ENCODE results near the gene SOCS1. TPM values are rescaled to one million over a fixed set of nuclear protein-coding genes. Genes with fewer than 3 reads are reported as not detected.

SOCS1 gene
- total RNA-seq, 1 donor from 2014 or later: 11.7 TPM

GRCh38 chr16:11277607-11278337 is 21.8 kb upstream of the SOCS1 start:
- no peak for TF ChIP-seq CTCF (IDR thresholded peaks at IDR 0.05; ENCODE audit: unreplicated experiment)
- Mint-ChIP-seq H3K4me3 (no peak overlapping the region), H3K27ac (no peak overlapping the region), H3K27me3 (ENCODE audit: low read depth) (no peaks in the 10 kb centered on the region), H3K4me1 (peaks cover 14% of the 10 kb centered on the region), H3K36me3 (no peaks in the 10 kb centered on the region), H3K9me3 (no peaks in the 10 kb centered on the region)
- no peak for DNase-seq (ENCODE audit: low spot score in 2 of 2, unreplicated experiment in 2 of 2)

- no peak overlapping the region for H3K4me3 Mint-ChIP-seq
- peaks cover 16% of the 10 kb centered on the region for H3K4me1 Mint-ChIP-seq
- H3K9me3 Mint-ChIP-seq: no peaks in the 10 kb centered on the region
- TF ChIP-seq CTCF (IDR thresholded peaks at IDR 0.05; ENCODE audit: unreplicated experiment): no peak
- H3K36me3 Mint-ChIP-seq: no peaks in the 10 kb centered on the region
- no peak for DNase-seq (ENCODE audit: low spot score in 2 of 2, unreplicated experiment in 2 of 2)
- H3K27me3 Mint-ChIP-seq (ENCODE audit: low read depth): no peaks in the 10 kb centered on the region
- no peak overlapping the region for H3K27ac Mint-ChIP-seq
Observed at GRCh38 chr16:11276896-11277593, 21.0 kb upstream of the SOCS1 start.

- no peak for DNase-seq (ENCODE audit: low spot score in 2 of 2, unreplicated experiment in 2 of 2)
- no peak within 1 kb of the TSS for H3K4me3 Mint-ChIP-seq
- H3K36me3 Mint-ChIP-seq: no peaks in the 10 kb centered on the region
- H3K27ac Mint-ChIP-seq: no peak within 1 kb of the TSS
- peaks cover 16% of the 10 kb centered on the region for H3K4me1 Mint-ChIP-seq
- no peaks in the 10 kb centered on the region for H3K27me3 Mint-ChIP-seq (ENCODE audit: low read depth)
- TF ChIP-seq CTCF (IDR thresholded peaks at IDR 0.05; ENCODE audit: unreplicated experiment): no peak
- no peaks in the 10 kb centered on the region for H3K9me3 Mint-ChIP-seq
Observed at GRCh38 chr16:11276143-11276895, 20.3 kb upstream of the SOCS1 start, which contains the start of gene PRM2. Gene PRM2, minus strand, starts transcription at chr16:11276480. Its CDS starts 110 bp downstream, at chr16:11276370.

- H3K27ac Mint-ChIP-seq: no peak overlapping the region
Observed at GRCh38 chr16:11274964-11275363, 19.0 kb upstream of the SOCS1 start.

More at GRCh38 chr16:11274964-11275363, 19.0 kb upstream of the SOCS1 start:
- H3K4me3 Mint-ChIP-seq: no peak overlapping the region
- no peak for TF ChIP-seq CTCF (IDR thresholded peaks at IDR 0.05; ENCODE audit: unreplicated experiment)
- no peaks in the 10 kb centered on the region for H3K27me3 Mint-ChIP-seq (ENCODE audit: low read depth)
- no peaks in the 10 kb centered on the region for H3K36me3 Mint-ChIP-seq
- DNase-seq (ENCODE audit: low spot score in 2 of 2, unreplicated experiment in 2 of 2): no peak
- no peaks in the 10 kb centered on the region for H3K9me3 Mint-ChIP-seq
- peaks cover 16% of the 10 kb centered on the region for H3K4me1 Mint-ChIP-seq
